Retinal pigment epithelial cell (primary cell): ENCODE measurements around the gene TCP11L2.
A peak's percentile ranks its signal among the peaks of the same experiment; 100 is the strongest.
"Not testable (repeated sequence)": the region's sequence is repeated elsewhere in the genome, so short reads cannot be mapped to it uniquely, and the experiment has no call there.

Experiments used
- DNase-seq: peaks from one replicate; pipeline ENCODE4 v3.0.0-alpha.2; 2010; ENCODE audit warnings: low read depth
- H3K4me3 ChIP-seq: 2 replicates; pipeline ENCODE4 v1.5.1; 2011; ENCODE audit warnings: mild to moderate bottlenecking, low read length, control low read depth, moderate library complexity
- TF ChIP-seq, protein P1 (sequence below): conservative IDR thresholded peaks from 2 replicates; pipeline ENCODE4 v1.5.1; 2011; ENCODE audit warnings: low read depth, low read length, control low read depth, inconsistent platforms

Gene TCP11L2

DNA sequence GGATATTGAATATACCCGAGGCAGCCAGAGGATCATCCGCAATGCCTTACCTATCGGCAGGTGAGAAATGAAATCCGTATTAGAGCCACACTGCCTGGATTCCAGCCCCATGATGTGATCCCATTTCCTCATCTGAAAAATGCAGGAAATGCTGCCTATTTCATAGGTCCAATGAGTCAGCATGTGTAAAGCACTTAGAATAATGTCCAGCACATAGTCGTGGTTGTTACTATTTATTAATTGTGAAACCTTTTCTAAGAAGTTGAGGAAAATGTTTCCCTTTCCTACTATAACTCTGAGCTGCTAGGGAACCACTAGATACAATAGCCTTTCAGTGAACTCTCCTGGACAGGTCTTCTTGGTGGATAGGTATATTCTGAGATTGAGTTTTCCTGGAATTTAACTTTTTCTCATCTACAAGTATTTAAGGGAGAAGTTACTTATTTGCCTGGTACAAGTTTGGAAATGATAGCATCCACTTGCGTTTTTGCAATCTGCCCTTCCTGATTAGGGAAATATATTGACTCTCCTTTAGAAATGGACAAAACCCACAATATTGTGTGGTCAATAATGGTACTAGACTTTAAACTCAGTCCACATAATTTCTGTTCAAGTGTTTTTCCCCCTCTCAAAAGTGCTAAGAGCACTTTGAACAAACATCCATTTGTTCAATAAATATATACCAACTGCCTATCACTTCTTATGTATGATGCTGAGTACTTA lies 67.3 kb downstream of the TCP11L2 start:
- TF ChIP-seq, protein P1, sequence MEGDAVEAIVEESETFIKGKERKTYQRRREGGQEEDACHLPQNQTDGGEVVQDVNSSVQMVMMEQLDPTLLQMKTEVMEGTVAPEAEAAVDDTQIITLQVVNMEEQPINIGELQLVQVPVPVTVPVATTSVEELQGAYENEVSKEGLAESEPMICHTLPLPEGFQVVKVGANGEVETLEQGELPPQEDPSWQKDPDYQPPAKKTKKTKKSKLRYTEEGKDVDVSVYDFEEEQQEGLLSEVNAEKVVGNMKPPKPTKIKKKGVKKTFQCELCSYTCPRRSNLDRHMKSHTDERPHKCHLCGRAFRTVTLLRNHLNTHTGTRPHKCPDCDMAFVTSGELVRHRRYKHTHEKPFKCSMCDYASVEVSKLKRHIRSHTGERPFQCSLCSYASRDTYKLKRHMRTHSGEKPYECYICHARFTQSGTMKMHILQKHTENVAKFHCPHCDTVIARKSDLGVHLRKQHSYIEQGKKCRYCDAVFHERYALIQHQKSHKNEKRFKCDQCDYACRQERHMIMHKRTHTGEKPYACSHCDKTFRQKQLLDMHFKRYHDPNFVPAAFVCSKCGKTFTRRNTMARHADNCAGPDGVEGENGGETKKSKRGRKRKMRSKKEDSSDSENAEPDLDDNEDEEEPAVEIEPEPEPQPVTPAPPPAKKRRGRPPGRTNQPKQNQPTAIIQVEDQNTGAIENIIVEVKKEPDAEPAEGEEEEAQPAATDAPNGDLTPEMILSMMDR = no peak
- peak; percentile 9 for DNase-seq
- H3K4me3 ChIP-seq = no peak overlapping the region

DNA sequence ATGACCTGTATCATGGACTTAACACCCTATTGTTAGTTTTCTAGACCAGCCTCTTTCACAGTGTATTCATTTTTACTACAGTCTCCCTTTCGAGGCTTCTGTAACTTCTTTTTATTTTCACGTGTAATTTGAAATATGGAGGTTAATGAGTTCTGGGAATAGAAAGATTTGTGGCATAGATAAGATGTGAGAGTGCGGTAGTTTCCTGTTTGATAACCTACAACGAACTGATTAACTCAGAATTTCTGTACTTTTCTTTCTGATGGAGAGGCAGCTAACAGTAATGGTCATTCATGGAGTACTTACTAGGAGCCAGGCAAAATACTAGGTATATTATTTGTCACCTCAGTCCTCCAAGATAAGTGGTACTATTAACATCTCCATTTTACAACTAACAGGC lies 76.3 kb downstream of the TCP11L2 start:
- DNase-seq = no peak
- no peak overlapping the region for H3K4me3 ChIP-seq
- TF ChIP-seq, protein P1 = no peak

DNA sequence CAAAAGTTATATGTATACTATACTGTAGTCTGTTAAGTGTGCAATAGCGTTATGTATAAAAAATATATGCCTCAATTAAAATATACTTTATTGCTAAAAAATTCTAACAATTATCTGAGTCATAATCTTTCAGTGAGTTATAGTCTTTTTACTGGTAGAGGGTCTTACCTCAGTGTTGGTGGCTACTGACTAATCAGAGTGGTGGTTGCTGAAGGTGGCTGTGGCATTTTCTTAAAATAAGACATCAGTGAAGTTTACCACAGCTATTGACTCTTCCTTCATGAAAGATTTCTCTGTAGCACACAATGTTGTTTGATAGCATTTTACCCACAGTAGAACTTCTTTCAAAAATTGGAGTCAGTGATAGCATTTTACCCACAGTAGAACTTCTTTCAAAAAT lies 78.4 kb downstream of the TCP11L2 start:
- H3K4me3 ChIP-seq = no peak overlapping the region
- TF ChIP-seq, protein P1 = no peak

DNA sequence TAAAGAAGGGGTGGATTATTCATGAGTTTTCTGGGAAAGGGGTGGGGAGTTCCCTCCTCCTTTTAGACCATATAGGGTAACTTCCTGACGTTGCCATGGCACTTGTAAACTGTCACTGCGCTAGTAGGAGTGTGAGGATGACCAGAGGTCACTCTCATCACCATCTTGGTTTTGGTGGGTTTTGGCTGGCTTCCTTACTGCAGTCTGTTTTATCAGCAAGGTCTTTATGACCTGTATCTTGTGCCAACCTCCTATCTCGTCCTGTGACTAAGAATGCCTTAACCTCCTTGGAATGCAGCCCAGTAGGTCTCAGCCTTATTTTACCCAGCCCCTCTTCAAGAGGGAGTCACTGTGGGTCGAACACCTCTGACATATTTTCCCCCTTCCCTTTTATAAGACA lies 79.3 kb downstream of the TCP11L2 start:
- not testable (repeated sequence) for DNase-seq, H3K4me3 ChIP-seq

More for the DNA sequence above, 78.4 kb downstream of the TCP11L2 start:
- no peak for DNase-seq

DNA sequence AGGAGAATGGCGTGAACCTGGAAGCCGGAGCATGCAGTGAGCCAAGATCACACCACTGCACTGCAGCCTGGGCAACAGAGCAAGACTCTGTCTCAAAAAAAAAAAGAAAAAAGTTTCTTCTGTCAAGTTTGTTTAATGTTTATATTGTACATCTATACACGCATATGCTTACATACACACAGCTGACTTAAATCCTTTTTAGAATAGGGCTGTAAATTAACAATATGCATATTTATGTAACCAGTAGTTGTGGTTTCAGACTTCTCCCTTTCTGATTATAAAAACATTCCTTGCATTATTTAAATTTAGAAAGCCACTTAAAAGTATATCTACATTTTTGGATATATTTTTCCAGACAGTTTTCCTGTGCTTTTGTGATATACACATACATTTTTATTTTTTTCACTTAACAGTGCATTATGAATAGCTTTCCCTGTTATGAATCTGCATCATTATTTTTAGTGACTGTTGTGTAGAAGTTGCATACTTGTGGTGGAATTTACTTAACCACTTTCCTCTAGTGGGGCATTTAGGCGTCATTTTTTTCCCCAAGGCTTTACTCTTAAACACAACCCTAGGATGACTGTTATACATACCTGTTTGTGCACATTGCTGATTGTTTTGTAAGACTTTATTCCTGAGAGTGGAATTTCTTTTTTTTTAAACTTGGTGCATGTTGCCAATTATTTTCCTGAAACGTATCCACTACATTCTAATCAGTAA lies 84.4 kb downstream of the TCP11L2 start:
- no peak for DNase-seq
- TF ChIP-seq, protein P1 = no peak
- H3K4me3 ChIP-seq = no peak overlapping the region

DNA sequence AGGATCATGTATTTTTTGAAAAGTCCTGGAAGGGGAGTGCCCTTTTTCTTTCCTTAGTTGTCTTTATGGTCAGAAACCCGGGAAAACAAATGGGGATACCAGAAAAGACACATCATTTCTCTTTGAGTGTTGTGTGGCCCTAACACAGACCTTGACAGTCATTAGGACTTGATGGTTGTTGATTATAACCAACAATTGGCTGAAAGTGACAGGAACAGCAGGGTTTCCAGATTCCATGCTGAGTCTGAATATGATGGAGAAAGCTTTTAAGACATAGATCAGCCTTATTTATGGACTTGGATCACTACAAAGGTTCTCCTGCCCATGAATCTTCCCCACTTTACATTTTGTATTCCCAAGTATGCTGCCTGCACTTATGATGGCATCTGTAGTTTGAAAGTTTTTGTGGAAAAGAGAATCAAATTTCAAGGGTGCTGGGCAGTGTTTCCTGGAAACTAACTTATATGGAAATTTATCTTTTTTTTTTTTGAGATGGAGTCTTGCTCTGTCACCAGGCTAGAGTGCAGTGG lies 85.4 kb downstream of the TCP11L2 start:
- H3K4me3 ChIP-seq = no peak overlapping the region
- TF ChIP-seq, protein P1 = no peak
- DNase-seq = no peak

DNA sequence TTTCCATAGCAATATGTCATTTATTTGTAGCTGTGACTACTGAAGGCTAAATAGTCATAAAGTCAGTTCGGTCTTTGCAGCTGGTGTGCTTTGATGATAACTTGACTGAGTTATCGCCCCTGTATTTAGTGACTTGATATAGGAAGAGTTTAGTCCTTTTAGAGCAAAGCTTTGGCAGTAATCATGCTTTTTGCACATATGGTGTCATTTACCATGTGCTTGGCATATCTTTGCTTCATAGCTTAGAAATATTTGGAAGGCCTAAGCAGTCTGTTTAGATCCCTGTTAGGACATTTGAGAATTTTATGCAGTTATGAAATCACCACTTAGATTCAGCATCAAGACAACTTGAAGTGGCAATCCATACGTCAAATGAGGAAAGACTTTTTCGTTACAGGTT lies 86.6 kb downstream of the TCP11L2 start:
- DNase-seq = no peak
- TF ChIP-seq, protein P1 = no peak
- no peak overlapping the region for H3K4me3 ChIP-seq
